Measurements from ENCODE around the gene SEMA7A.

Gene SEMA7A

GRCh38 chr15:74384881-74385643, 48.7 kb downstream of the SEMA7A start:
- DNase-seq = peak; percentile 75

GRCh38 chr15:74384566-74384880, 49.2 kb downstream of the SEMA7A start:
- DNase-seq = no peak

DNA sequence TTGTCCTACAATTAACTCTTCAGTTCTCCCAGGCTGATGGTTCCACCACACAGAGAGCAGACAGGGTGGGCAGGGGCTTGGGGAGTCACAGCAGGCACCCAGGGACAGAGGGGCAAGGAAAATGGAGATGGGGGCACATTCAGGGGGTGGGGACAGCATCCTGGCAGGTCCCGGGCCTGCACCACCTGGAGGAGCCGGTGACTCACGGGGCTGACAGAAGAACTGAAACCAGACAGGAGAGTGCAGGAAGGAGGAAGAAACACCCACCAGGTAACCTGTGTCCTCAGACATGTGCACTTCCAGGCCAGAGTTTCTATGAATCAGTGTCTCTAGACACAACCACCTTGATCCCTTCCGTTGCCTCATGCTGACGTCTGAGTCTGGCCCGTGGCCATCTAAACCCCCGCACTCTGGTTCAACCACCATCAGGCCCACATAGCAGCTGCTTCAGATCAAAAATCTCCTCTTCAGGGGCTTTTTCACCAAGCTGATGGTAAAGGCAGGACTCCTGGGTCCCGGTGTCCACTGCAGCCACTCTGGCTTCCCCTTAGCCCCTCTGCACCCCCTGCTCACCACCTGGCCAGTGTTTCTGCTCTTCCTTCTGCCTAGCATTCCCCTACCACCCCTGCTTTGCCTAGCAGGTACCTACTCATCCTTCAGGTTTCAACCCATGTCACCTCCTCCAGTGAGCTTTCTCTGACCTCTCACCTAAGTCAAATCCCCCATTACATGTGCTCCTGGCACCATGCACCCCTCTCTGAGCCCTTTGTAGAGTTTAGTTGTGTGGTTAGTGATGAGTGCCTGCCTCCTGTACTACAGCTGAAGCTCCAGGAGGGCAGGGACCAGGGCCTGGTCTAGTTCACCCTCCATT, 49.8 kb downstream of the SEMA7A start:
- DNase-seq = no peak

DNA sequence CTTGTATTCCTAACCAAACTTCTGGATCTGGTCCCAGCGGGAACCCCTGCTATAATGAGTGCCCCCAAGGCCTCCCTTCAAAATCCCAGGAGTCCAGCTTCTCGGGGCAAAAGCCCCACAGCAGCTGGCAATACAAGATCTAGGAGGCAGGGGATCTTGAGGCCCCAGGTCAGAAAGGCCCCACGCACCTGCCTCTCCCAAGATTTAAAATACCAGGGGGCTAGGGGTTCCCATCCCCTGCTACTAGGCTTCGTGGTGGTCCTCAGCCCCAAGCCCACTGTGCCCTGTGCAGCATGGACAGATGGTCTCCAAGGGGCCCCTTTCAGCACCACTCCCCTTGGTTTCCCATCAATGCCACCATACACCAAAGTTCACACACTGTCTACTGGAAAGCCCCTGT, 50.5 kb downstream of the SEMA7A start:
- no peak for DNase-seq

- DNase-seq = peak; percentile 88
Observed at GRCh38 chr15:74382004-74382816, 51.5 kb downstream of the SEMA7A start.

- no peak for DNase-seq
Observed at GRCh38 chr15:74381481-74381880, 52.3 kb downstream of the SEMA7A start.

- no peak for DNase-seq
Observed at GRCh38 chr15:74381190-74381453, 52.6 kb downstream of the SEMA7A start.

DNA sequence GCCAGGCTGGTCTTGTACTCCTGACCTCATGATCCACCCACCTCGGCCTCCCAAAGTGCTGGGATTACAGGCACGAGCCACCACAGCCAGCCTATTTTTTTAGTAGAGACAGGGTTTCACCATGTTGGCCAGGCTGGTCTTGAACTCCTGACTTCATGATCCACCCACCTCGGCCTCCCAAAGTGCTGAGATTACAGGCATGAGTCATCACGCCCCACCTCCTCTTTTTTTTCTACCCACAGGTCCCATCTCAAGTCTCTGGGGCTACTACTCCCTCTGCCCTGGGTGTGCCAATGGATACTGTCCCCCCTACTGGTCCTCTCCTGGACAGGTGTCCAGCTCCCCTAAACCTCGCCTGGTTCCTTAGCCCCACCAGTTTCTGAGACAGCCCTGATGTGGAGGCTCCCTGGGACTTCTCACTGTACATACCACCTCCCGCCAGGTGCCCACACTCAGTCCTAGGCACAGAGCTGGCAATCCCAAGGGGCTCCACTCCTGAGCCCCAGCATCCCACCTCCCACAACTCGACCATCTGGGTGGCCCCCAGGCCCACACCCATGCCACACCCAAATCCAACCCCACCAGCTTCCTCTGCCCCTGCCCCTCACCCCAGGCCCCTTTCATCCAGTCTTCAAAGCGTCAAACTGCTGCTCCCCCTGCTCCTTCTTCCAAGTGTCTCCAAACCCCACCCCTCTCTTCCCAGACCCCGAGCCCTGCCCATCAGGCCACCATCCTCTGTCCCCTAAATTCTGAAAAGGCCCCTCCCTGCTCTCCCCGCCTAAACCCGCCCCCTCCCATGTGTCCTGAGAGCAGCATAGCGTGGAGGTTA, 53.2 kb downstream of the SEMA7A start:
- no peak for DNase-seq

GRCh38 chr15:74378848-74379247, 54.9 kb downstream of the SEMA7A start:
- DNase-seq = no peak

DNA sequence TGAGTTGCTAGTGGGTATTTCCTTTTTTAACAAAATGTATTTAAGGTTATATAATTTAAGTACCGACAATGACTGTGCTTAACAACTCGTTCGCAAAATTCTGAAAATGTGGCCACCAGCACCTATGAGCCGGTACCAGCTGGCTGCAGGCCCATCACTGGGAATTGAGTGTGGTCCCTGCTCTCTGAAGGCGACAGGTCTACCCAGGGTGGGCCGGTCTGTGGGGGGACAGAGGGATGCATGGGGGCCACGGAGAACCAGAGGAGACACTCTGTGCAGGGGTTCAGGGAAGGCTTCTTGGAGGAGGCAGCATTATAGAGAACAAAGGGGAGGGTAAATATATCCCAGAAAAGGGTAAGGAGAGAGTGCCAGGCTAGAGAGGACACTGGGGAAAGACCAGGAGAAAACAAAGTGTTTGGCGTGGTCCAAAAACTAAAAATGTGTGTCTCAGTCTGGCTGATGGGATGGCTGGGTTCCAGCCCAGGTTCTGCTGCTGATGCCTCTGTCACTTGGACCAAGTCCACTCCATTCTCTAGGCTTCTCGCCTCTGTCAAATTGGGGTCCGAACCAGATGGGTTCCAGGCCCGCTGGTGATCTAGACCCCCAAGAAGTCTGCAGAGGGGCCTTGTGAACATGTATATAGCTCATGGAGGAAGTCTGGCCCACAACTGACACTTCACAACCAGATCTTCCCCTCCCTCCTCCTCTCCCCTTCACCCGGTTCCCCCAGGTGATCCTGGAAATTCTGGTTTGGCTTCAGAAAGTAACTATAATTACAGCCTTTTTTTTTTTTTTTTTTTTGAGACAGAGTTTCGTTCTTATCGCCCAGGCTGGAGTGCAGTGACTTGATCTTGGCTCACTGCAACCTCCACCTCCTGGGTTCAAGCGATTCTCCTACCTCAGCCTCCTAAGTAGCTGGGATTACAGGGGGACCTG, 55.7 kb downstream of the SEMA7A start:
- no peak for DNase-seq

- no peak for DNase-seq
Observed at GRCh38 chr15:74376825-74377581, 56.8 kb downstream of the SEMA7A start.

GRCh38 chr15:74376226-74376625, 57.5 kb downstream of the SEMA7A start:
- no peak for DNase-seq

- peak; percentile 89 for DNase-seq
Observed at GRCh38 chr15:74375303-74375693, 58.5 kb downstream of the SEMA7A start.

DNA sequence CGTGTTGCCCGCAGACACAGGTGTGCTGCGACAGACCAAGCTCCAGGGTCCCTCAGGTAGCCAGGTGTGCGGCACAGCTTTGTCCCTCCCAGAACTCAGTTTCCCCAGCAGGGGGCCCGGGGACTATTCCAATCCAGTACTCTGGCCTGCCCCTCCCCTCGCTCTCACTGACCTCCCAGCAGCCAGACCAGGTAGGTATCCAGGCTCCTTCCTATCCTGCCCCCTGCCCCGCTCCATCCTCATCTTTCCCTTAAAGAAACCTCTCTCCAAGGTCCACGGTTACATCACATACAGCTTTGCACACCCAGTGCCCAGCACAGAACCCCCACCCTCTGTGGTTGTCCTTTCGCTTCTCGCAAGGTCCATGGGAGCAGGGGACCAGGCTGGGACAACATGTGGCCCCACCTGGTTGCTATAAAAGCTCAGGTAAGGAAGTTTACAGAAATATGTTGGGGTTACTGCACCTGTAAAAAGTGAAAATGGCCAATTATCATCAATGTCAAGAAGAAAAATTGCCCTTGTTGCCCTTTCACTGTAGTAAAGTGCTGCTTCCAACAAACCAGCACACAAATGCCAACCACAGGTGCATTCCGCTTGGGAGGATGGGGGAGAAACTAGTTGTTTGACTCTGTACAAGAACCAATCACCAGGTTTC, 59.0 kb downstream of the SEMA7A start:
- no peak for DNase-seq

DNA sequence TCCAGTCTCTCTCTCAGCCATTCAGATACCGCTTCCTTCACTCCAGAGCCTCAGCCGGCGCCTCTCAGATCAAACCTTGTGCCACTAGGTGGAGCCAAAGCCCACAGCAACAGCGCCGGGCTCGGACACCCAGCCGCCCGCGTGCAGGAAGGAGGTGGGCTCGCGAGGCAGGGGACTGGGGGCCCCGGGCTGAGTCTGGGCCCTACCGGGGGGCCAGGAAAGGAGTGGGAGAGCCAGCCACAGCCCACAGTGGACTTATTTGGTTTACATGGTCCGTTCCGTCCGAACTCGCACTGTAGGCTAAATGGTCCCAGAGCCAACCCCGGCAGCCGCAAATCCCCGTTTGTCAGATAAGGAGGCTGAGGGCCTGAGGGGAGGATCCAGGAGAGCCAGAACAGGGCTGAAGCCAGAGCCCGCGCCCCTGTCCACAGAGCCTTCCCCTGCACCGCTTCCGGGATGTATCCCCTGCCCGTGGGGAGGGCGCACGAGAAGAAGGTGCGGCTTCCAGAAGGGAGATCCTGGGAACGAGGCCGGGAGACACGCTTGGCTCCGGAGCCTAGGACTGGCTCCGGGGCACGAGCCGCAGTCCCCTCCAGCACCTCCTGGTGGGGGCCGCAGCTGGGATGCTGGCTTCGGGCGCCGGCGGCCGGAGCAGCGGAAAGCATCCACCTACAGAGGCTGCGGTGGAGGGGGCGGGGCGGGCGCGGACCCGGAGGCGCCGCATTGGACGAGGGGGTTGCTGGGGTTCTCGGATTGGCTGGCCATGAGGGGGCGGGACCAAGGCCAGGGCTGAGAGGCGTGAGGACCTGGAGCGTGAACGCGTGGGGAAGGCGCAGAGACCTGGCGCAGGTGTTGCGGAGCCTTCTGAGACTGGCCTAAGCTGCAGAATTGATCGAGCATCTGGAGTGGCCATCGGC, 59.8 kb downstream of the SEMA7A start:
- DNase-seq = peak; percentile 88

DNA sequence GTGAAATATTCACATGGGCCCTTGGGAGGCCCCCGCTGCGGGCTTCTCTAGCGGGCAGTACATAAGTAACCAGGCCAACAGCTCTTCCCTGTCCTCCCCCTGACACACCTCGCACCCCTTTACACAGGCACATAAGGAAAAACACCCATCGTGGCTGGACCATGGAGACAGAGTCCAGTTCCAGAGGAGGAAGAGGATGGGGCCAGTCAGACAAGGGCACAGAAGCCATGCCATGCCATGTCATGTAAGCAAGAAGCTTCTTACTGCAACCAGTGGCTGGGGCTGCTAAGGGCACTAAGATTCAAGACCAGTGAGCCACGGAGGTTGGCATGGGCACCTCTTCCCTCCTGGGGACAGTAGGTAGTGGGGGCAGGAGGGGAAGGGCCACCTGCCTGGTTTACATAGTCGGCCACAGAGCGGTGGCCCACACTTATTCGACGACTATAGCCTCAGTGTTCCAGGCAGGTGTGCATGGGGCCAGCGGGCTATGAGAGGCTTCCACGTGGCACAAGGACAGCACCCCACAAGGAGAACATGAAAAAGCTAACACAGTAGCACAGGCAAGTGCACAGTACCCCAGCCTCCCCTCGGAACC, 60.6 kb downstream of the SEMA7A start:
- DNase-seq = no peak

- DNase-seq = no peak
Observed at GRCh38 chr15:74370471-74370870, 63.3 kb downstream of the SEMA7A start.

DNA sequence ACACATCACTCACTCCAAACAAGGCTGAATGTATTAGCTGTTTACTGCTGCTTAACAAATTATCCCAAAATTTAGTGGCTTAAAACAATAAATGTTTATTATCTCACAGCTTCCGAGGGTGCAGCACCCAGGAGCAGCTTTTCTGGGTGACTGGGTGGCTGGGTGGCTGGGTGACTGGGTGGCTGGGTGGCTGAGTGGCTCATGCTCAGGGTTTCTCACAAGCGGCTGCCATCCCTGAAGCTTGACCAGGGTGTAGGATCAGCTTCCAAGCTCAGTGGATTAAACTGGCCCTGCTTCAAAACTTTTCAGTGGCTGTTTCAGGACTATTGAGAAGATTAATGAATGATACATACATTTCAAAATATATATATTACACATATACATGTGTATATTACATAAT, 64.0 kb downstream of the SEMA7A start:
- DNase-seq = no peak

All from hematopoietic multipotent progenitor cell treated with erythropoietin and hydrocortisone succinate and interleukin-3 and kit ligand, for 8 days (in vitro differentiated cells).